HEK293 (cell line): Measurements from ENCODE around the gene APOBEC3F.
"Not testable (repeated sequence)": the region's sequence is repeated elsewhere in the genome, so short reads cannot be mapped to it uniquely, and the experiment has no call there.

ENCODE experiments used
- GLI4 ChIP-seq: fragments of 450-650 bp; formaldehyde crosslinking; IDR thresholded peaks from 2 replicates; pipeline ENCODE4 v1.5.1; 2016; ENCODE audit warnings: missing biosample characterization, missing genetic modification characterization
- HIC1 ChIP-seq: fragments of 450-650 bp; formaldehyde crosslinking; IDR thresholded peaks from 2 replicates; pipeline ENCODE4 v1.5.1; 2016; ENCODE audit warnings: missing biosample characterization, missing genetic modification characterization
- PATZ1 ChIP-seq: fragments of 450-650 bp; formaldehyde crosslinking; IDR thresholded peaks from 2 replicates; pipeline ENCODE4 v1.5.1; 2016; ENCODE audit warnings: missing biosample characterization, missing genetic modification characterization
- WT1 ChIP-seq: fragments of 450-650 bp; formaldehyde crosslinking; IDR thresholded peaks from 2 replicates; pipeline ENCODE4 v1.5.1; 2016; ENCODE audit warnings: missing biosample characterization, missing genetic modification characterization
- ZFP37 ChIP-seq: fragments of 450-650 bp; formaldehyde crosslinking; IDR thresholded peaks from 2 replicates; pipeline ENCODE4 v1.5.1; 2016; ENCODE audit warnings: missing biosample characterization, missing genetic modification characterization
- ZNF350 ChIP-seq: fragments of 450-650 bp; formaldehyde crosslinking; IDR thresholded peaks from 2 replicates; pipeline ENCODE4 v1.5.0; 2017; ENCODE audit warnings: missing biosample characterization, mild to moderate bottlenecking, missing genetic modification characterization
- ZNF571 ChIP-seq: fragments of 450-650 bp; formaldehyde crosslinking; IDR thresholded peaks from 2 replicates; pipeline ENCODE4 v1.5.0; 2017; ENCODE audit warnings: missing biosample characterization, missing genetic modification characterization
- ZNF670 ChIP-seq: fragments of 450-650 bp; formaldehyde crosslinking; IDR thresholded peaks from 2 replicates; pipeline ENCODE4 v1.5.1; 2016; ENCODE audit warnings: missing biosample characterization, missing genetic modification characterization, low read depth
- ZNF837 ChIP-seq: fragments of 450-650 bp; formaldehyde crosslinking; IDR thresholded peaks from 2 replicates; pipeline ENCODE4 v1.5.1; 2016; ENCODE audit warnings: missing biosample characterization, missing genetic modification characterization
- TF ChIP-seq, protein P1 (sequence below): fragments of 450-650 bp; formaldehyde crosslinking; IDR thresholded peaks from 2 replicates; pipeline ENCODE4 v1.5.1; 2016; ENCODE audit warnings: missing biosample characterization, missing genetic modification characterization
- TF ChIP-seq, protein P2 (sequence below): fragments of 450-650 bp; formaldehyde crosslinking; IDR thresholded peaks from 2 replicates; pipeline ENCODE4 v1.5.1; 2017; ENCODE audit warnings: missing biosample characterization, missing genetic modification characterization

DNA sequence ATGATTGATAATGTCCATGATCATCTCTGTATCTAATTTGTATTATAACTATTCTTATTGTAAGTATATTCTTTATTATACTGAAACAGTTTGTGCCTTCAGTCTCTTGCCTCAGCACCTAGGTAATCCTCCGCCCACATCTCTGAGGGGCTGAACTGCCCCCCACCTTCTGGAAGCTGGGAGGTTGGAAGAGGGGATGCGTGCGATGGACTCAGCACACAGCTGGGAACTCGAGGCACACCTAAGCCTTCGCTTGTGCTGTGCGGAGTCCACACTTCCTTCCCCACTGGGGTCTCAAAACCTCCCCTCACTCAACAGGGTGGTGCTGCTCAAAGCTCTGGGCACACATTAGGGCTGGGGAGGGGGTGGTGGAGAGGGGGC, 27.1 kb upstream of the APOBEC3F start:
- TF ChIP-seq, protein P1, sequence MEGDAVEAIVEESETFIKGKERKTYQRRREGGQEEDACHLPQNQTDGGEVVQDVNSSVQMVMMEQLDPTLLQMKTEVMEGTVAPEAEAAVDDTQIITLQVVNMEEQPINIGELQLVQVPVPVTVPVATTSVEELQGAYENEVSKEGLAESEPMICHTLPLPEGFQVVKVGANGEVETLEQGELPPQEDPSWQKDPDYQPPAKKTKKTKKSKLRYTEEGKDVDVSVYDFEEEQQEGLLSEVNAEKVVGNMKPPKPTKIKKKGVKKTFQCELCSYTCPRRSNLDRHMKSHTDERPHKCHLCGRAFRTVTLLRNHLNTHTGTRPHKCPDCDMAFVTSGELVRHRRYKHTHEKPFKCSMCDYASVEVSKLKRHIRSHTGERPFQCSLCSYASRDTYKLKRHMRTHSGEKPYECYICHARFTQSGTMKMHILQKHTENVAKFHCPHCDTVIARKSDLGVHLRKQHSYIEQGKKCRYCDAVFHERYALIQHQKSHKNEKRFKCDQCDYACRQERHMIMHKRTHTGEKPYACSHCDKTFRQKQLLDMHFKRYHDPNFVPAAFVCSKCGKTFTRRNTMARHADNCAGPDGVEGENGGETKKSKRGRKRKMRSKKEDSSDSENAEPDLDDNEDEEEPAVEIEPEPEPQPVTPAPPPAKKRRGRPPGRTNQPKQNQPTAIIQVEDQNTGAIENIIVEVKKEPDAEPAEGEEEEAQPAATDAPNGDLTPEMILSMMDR (tag by site-specific recombination): not testable (repeated sequence)
- not testable (repeated sequence) for TF ChIP-seq WT1 (tag by site-specific recombination); ZNF837 (tag by site-specific recombination); ZNF571; ZNF670; ZFP37 (tag by site-specific recombination); ZNF350 (tag by site-specific recombination); GLI4 (tag by site-specific recombination); PATZ1 (tag by site-specific recombination); HIC1 (tag by site-specific recombination)
- TF ChIP-seq, protein P2, sequence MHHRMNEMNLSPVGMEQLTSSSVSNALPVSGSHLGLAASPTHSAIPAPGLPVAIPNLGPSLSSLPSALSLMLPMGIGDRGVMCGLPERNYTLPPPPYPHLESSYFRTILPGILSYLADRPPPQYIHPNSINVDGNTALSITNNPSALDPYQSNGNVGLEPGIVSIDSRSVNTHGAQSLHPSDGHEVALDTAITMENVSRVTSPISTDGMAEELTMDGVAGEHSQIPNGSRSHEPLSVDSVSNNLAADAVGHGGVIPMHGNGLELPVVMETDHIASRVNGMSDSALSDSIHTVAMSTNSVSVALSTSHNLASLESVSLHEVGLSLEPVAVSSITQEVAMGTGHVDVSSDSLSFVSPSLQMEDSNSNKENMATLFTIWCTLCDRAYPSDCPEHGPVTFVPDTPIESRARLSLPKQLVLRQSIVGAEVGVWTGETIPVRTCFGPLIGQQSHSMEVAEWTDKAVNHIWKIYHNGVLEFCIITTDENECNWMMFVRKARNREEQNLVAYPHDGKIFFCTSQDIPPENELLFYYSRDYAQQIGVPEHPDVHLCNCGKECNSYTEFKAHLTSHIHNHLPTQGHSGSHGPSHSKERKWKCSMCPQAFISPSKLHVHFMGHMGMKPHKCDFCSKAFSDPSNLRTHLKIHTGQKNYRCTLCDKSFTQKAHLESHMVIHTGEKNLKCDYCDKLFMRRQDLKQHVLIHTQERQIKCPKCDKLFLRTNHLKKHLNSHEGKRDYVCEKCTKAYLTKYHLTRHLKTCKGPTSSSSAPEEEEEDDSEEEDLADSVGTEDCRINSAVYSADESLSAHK: not testable (repeated sequence)
